ENCODE results near the gene EXD2. TPM values are rescaled to one million over a fixed set of nuclear protein-coding genes. Genes with fewer than 3 reads are reported as not detected.

The EXD2 gene
- total RNA-seq, 2 donors from 2014 or later: 14.6 to 16.7 TPM

GRCh38 chr14:69282448-69282847 is 91.2 kb downstream of the EXD2 start:
- H3K9me3 ChIP-seq: no peaks in the 10 kb centered on the region
- no peak for TF ChIP-seq CTCF (IDR thresholded peaks at IDR 0.05)
- no peak overlapping the region for H3K27ac ChIP-seq
- no peaks in the 10 kb centered on the region for H3K36me3 ChIP-seq
- H3K4me3 ChIP-seq: no peak overlapping the region
- H3K27me3 ChIP-seq: no peaks in the 10 kb centered on the region
- DNase-seq (ENCODE audit: low spot score): no peak
- H3K4me1 ChIP-seq: peaks cover 0 to 13% of the 10 kb centered on the region in 2 donors

DNA sequence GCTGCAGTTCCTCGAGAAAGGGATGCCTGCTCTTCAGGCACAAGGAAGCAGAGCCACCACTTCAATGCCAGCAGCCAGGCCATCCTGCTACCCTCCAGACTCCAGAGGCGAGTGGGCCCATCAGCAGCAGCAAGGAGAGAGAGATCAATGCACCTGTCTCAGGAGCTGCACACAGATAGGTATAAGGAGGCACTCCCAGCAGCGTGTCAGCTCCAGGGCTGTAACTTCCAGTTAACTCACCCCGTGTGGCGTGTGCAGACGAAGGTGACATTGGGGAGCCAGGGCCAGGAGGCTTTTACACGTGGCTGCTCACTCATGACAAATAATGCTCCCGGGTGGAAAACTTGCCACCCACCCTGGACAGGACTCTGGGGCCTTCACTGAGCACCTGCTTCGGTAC is 92.9 kb downstream of the EXD2 start:
- Histone ChIP-seq H3K27me3 (no peaks in the 10 kb centered on the region), H3K9me3 (no peaks in the 10 kb centered on the region), H3K36me3 (no peaks in the 10 kb centered on the region), H3K4me3 (no peak overlapping the region), H3K4me1 (peaks cover 0 to 27% of the 10 kb centered on the region in 2 donors), H3K27ac (no peak overlapping the region)
- TF ChIP-seq CTCF (IDR thresholded peaks at IDR 0.05): no peak
- peak; percentile 32 for DNase-seq (ENCODE audit: low spot score)

- Histone ChIP-seq H3K4me3 (no peak overlapping the region), H3K9me3 (no peaks in the 10 kb centered on the region), H3K4me1 (peaks cover 0 to 38% of the 10 kb centered on the region in 2 donors), H3K27me3 (no peaks in the 10 kb centered on the region), H3K27ac (no peak overlapping the region), H3K36me3 (no peaks in the 10 kb centered on the region)
- DNase-seq (ENCODE audit: low spot score): peak; percentile 23
- TF ChIP-seq CTCF (IDR thresholded peaks at IDR 0.05): no peak
Observed at GRCh38 chr14:69285661-69286255, 94.5 kb downstream of the EXD2 start.

DNA sequence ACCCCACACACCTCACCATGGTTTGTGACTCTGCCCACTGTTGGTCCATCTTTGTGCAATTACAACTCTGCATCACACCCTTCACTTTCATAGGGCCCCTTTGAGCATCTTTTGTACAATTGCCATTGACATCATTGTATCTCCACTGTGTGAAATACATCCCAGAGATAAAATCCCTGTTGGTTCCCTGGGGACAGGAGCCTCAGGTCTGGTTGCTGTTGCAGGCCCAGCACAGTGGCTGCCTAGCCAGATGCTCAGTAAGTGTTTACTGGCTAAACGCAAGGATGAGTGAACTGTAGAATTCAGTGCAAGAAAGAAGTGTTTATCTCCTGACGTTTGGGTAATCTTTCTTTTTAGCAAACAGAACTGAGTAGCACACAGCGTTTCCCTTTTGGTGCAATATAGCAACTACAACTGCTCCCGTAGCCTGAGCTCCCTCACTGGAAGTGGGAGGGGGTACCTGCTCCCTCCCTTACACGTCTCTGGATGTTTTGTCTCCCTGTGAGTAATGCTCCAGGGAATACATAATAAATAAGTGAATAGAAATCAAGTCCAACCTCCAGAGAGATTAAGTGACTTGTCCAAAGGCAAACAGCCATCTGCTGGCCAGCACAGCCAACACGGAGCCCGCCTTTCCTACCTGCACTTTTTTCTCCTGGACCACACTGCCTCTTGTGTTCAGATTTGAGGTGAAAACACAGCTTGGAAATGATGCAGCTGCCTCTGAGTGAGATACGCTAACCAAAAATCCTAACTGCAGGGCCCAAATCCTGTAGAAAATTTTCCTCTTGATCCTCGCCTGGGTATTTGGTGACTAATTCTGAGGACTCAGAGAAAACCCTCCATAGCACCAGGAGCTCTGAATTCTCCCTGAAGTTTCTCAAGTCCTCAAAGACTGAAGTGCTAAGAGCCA is 96.1 kb downstream of the EXD2 start:
- no peaks in the 10 kb centered on the region for H3K27me3 ChIP-seq
- peak; percentile 60 for DNase-seq (ENCODE audit: low spot score)
- peaks cover 0 to 46% of the 10 kb centered on the region in 2 donors for H3K4me1 ChIP-seq
- peak overlapping the region; percentile 48 to 62 for H3K27ac ChIP-seq
- no peak overlapping the region for H3K4me3 ChIP-seq
- no peaks in the 10 kb centered on the region for H3K9me3 ChIP-seq
- H3K36me3 ChIP-seq: no peaks in the 10 kb centered on the region
- no peak for TF ChIP-seq CTCF (IDR thresholded peaks at IDR 0.05)

- H3K27ac ChIP-seq: peak overlapping the region; percentile 48 to 62
- no peaks in the 10 kb centered on the region for H3K9me3 ChIP-seq
- peak in 1 of 2 donors; percentile 59 for TF ChIP-seq CTCF (IDR thresholded peaks at IDR 0.05)
- H3K4me3 ChIP-seq: no peak overlapping the region
- DNase-seq (ENCODE audit: low spot score): peak; percentile 67
- H3K36me3 ChIP-seq: no peaks in the 10 kb centered on the region
- H3K4me1 ChIP-seq: peaks cover 0 to 47% of the 10 kb centered on the region in 2 donors
- no peaks in the 10 kb centered on the region for H3K27me3 ChIP-seq
Observed at GRCh38 chr14:69288011-69288771, 96.9 kb downstream of the EXD2 start.
